HL-60 (cell line): ENCODE measurements around the gene AIM2.

Experiments
- CTCF ChIP-seq: IDR thresholded peaks from one replicate; pipeline ENCODE4 v1.5.1; 2011; ENCODE audit warnings: low read length, control low read depth, inconsistent platforms; ENCODE audit not compliant: insufficient read depth
- POLR2AphosphoS5 ChIP-seq: IDR thresholded peaks from 2 replicates; pipeline ENCODE4 v1.6.1; 2012; ENCODE audit warnings: low read depth
- REST ChIP-seq: IDR thresholded peaks from 2 replicates; pipeline ENCODE4 v1.6.1; 2012; ENCODE audit warnings: low read depth; ENCODE audit not compliant: insufficient replicate concordance
- SPI1 ChIP-seq: IDR thresholded peaks from 2 replicates; pipeline ENCODE4 v1.6.1; 2012; ENCODE audit warnings: low read depth, mild to moderate bottlenecking, borderline replicate concordance

- no peak for TF ChIP-seq CTCF
- no peak for TF ChIP-seq REST
- no peak for TF ChIP-seq POLR2AphosphoS5
- TF ChIP-seq SPI1: no peak
These were observed 36.4 kb downstream of the AIM2 start for GRCh38 chr1:159040206-159040605.
